SK-N-SH (cell line): ENCODE data around the gene AKAP6. TPM values are rescaled to one million over a fixed set of nuclear protein-coding genes. Genes with fewer than 3 reads are reported as not detected.
A peak's percentile ranks its signal among the peaks of the same experiment; 100 is the strongest.

Experiments
- CTCF ChIA-PET: fragments of 300-600, 350-600 bp; formaldehyde crosslinking; extraction: SDS; loops from one replicate; lab custom pipeline; 2021; lab: Yijun Ruan, JAX
- POLR2A ChIA-PET: fragments of 350-600 bp; sonication (Branson Sonifier 250); formaldehyde crosslinking; extraction: SDS; loops from one replicate; lab custom pipeline; 2020; ENCODE audit warnings: antibody characterized with exemption, inconsistent platforms; lab: Yijun Ruan, JAX
- DNase-seq: peaks from one replicate; pipeline ENCODE4 v3.0.0; 2012
- H2AFZ ChIP-seq: fragments of 200-600 bp; sonication (generic); 2 replicates; pipeline ENCODE4 v1.8.1; 2016; ENCODE audit warnings: antibody characterized with exemption, mild to moderate bottlenecking, low read depth
- H3F3A ChIP-seq: fragments of 200-600 bp; sonication (generic); replicated peaks from 2 replicates; pipeline ENCODE3; 2016; ENCODE audit warnings: antibody characterized with exemption, mild to moderate bottlenecking; ENCODE audit not compliant: insufficient read depth
- H3K27ac ChIP-seq, 2 experiments: fragments of 200-500 bp in 1 of 2; fragments of 200-600 bp in 1 of 2; sonication (Bioruptor generic) in 1 of 2; sonication (generic), shearing (Covaris generic) in 1 of 2; 2 replicates each; pipeline versions ENCODE4 v1.5.1 to v1.6.1; 2014 to 2016; ENCODE audit warnings: low read depth in 2 of 2, inconsistent platforms in 1 of 2, low read length in 1 of 2, mild to moderate bottlenecking in 1 of 2, mixed read lengths in 1 of 2
- H3K27me3 ChIP-seq: fragments of 200-600 bp; sonication (generic), shearing (Covaris generic); 2 replicates; pipeline ENCODE4 v1.6.1; 2016; ENCODE audit warnings: mixed run types; ENCODE audit not compliant: insufficient read depth
- H3K36me3 ChIP-seq, 2 experiments: fragments of 200-500 bp in 1 of 2; fragments of 200-600 bp in 1 of 2; sonication (Bioruptor generic) in 1 of 2; sonication (generic) in 1 of 2; replicated peaks in 1 of 2; 2 replicates each; pipeline versions ENCODE3 to v1.5.1; 2014 to 2016; ENCODE audit warnings: low read length in 1 of 2, mild to moderate bottlenecking in 1 of 2; ENCODE audit not compliant: insufficient read depth in 2 of 2, control insufficient read depth in 1 of 2
- H3K4me1 ChIP-seq, 2 experiments: fragments of 200-500 bp in 1 of 2; fragments of 200-600 bp in 1 of 2; sonication (Bioruptor generic) in 1 of 2; sonication (generic), shearing (Covaris generic) in 1 of 2; 2 replicates each; pipeline versions ENCODE4 v1.5.1 to v1.6.1; 2014 to 2016; ENCODE audit warnings: low read depth in 1 of 2, low read length in 1 of 2, mixed run types in 1 of 2; ENCODE audit not compliant: insufficient read depth in 2 of 2, control insufficient read depth in 1 of 2
- H3K4me2 ChIP-seq: fragments of 200-600 bp; sonication (generic), shearing (Covaris generic); 2 replicates; pipeline ENCODE4 v1.6.1; 2017; ENCODE audit warnings: mixed run types
- H3K4me3 ChIP-seq, 2 experiments: fragments of 200-500 bp in 1 of 2; fragments of 200-600 bp in 1 of 2; sonication (Bioruptor generic) in 1 of 2; sonication (generic), shearing (Covaris generic) in 1 of 2; 2 replicates each; pipeline versions ENCODE4 v1.5.1 to v1.8.1; 2014 to 2016; ENCODE audit warnings: low read depth in 2 of 2, inconsistent platforms in 1 of 2, low read length in 1 of 2, mild to moderate bottlenecking in 1 of 2, mixed read lengths in 1 of 2, moderate library complexity in 1 of 2
- H3K79me2 ChIP-seq: fragments of 200-600 bp; sonication (generic); 2 replicates; pipeline ENCODE4 v1.8.1; 2017; ENCODE audit warnings: mild to moderate bottlenecking; ENCODE audit not compliant: insufficient read depth
- H3K9ac ChIP-seq: fragments of 200-600 bp; sonication (generic); 2 replicates; pipeline ENCODE4 v1.6.1; 2017; ENCODE audit warnings: mixed run types
- H3K9me2 ChIP-seq: fragments of 200-600 bp; sonication (generic); 2 replicates; pipeline ENCODE4 v1.6.1; 2017; ENCODE audit warnings: mixed run types
- H3K9me3 ChIP-seq: fragments of 200-600 bp; sonication (generic); 2 replicates; pipeline ENCODE4 v1.6.1; 2017; ENCODE audit warnings: mixed run types, mild to moderate bottlenecking, moderate library complexity
- H4K20me1 ChIP-seq: fragments of 200-600 bp; sonication (generic); 2 replicates; pipeline ENCODE4 v1.6.1; 2017; ENCODE audit warnings: mild to moderate bottlenecking, mixed run types; ENCODE audit not compliant: insufficient read depth
- ELF1 ChIP-seq: IDR thresholded peaks from 2 replicates; pipeline ENCODE4 v1.4.0; 2012
- FOSL2 ChIP-seq: IDR thresholded peaks from 2 replicates; pipeline ENCODE4 v1.4.0; 2012; ENCODE audit warnings: low read depth, mild to moderate bottlenecking, moderate library complexity, borderline replicate concordance
- JUND ChIP-seq: IDR thresholded peaks from 2 replicates; pipeline ENCODE4 v1.4.0; 2012
- POLR2AphosphoS5 ChIP-seq: IDR thresholded peaks from 2 replicates; pipeline ENCODE4 v1.6.1; 2012; ENCODE audit warnings: low read depth, low read length
- RFX5 ChIP-seq: IDR thresholded peaks from 2 replicates; pipeline ENCODE4 v1.6.1; 2012; ENCODE audit warnings: mild to moderate bottlenecking, improper control_type of control experiment, low read length
- RXRA ChIP-seq: IDR thresholded peaks from 2 replicates; pipeline ENCODE4 v1.4.0; 2012; ENCODE audit warnings: low read depth, mild to moderate bottlenecking, borderline replicate concordance
- SIN3A ChIP-seq: IDR thresholded peaks from 2 replicates; pipeline ENCODE4 v1.6.1; 2012; ENCODE audit warnings: low read depth, mild to moderate bottlenecking, low read length, moderate library complexity, borderline replicate concordance
- SMC3 ChIP-seq: IDR thresholded peaks from 2 replicates; pipeline ENCODE4 v1.6.1; 2012; ENCODE audit warnings: low read depth, low read length, improper control_type of control experiment
- TCF12 ChIP-seq: IDR thresholded peaks from 2 replicates; pipeline ENCODE4 v1.4.0; 2012
- YY1 ChIP-seq: IDR thresholded peaks from 2 replicates; pipeline ENCODE4 v1.4.0; 2012; ENCODE audit warnings: low read depth, mild to moderate bottlenecking
- WGBS: methylation state at CpG from one replicate; pipeline ENCODE4 v1.1.6; 2017; ENCODE audit warnings: low lambda C conversion rate; 5-methylcytosine and 5-hydroxymethylcytosine counted together
- polyA plus RNA-seq, 3 experiments: library from polyadenylated mRNA; depleted of rRNA; stranded (reverse); fragments of >200 nt; gene quantifications; 2 replicates each; pipeline ENCODE4 v1.2.3, GENCODE V29; 2012
- TF ChIP-seq, protein P1 (sequence below): IDR thresholded peaks from 2 replicates; pipeline ENCODE4 v1.4.0; 2012; ENCODE audit warnings: low read depth, borderline replicate concordance
- TF ChIP-seq, protein P2 (sequence below): fragments of 150-350 bp; IDR thresholded peaks from 2 replicates; pipeline ENCODE4 v1.6.1; 2016; ENCODE audit warnings: mild to moderate bottlenecking, low read depth, low read length
- TF ChIP-seq, protein P3 (sequence below): IDR thresholded peaks from 2 replicates; pipeline ENCODE4; 2012

AKAP6 gene
- polyA plus RNA-seq, 1 of the 3 experiments (the other 2 are of a cell fraction) = 1.7 TPM

DNA sequence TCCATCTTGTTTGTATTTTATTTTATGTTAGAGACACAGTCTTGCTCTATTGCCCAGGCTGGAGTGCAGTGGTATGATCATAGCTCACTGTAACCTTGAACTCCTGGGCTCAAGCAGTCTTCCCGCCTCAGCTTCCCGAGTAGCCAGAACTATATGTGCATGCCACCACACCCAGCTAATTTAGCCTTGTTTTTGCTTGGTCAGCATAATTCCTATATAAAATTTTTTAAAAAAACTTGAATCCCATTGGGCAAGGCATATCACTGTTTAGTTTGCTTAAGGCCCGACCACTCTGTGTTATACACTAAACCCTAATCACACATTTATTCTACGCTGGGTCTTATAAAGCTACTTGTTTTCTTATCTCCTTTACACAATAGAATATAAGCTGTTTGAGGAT, 266.4 kb downstream of the AKAP6 start:
- no peaks in the 10 kb centered on the region for H3K79me2 ChIP-seq
- peak overlapping the region; percentile 89 to 98; a peak in 3 of 4 replicates for H3K27ac ChIP-seq
- peak overlapping the region; percentile 52; the same call in 1 of the 2 replicates for H3K9ac ChIP-seq
- CTCF ChIA-PET = interaction anchor here (1.2 kb wide), 1 partner anchor 27 kb away, joined by 3 read pairs; no protein-coding TSS in a partner anchor
- no peaks in the 10 kb centered on the region for H4K20me1 ChIP-seq
- 87% methylated on average over 4 of the region's 4 CpGs for WGBS
- peaks cover 11 to 48% of the 10 kb centered on the region in 2 experiments for H3K4me1 ChIP-seq
- H3F3A ChIP-seq = peaks cover 55% of the 10 kb centered on the region
- no peaks in the 10 kb centered on the region for H3K9me3 ChIP-seq
- H3K36me3 ChIP-seq = peaks cover 2% of the 10 kb centered on the region in 2 experiments
- DNase-seq = no peak
- POLR2A ChIA-PET = no interaction called here
- H2AFZ ChIP-seq = no peak overlapping the region
- no peak overlapping the region for H3K4me3 ChIP-seq
- H3K27me3 ChIP-seq = no peaks in the 10 kb centered on the region
- H3K9me2 ChIP-seq = no peaks in the 10 kb centered on the region
- peak overlapping the region; percentile 59 for H3K4me2 ChIP-seq
- TF ChIP-seq SMC3 = no peak
- TF ChIP-seq, all 33 proteins: peak for 0

DNA sequence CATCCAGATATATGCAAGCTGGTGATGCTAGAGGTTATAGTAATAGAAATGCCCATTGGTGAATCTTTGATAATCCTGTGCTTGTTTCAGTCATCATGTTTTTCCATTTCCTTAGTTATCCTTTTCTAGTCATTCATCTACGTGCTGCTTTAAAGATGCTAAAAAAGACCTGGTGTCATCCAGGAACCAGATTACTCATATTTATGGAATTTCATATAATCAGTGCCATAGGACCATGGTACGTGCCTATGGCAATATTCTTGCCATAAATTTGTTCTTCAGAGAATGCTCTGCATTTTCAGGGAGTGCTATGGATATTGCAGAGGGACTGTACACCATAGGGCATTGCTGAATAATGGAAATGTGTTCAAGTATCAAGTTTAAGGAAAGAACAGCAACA, 267.3 kb downstream of the AKAP6 start:
- Histone ChIP-seq H3K9ac (no peak overlapping the region), H3K27ac (peak overlapping the region; percentile 89 to 98; a peak in 3 of 4 replicates), H3K79me2 (no peaks in the 10 kb centered on the region), H3K27me3 (no peaks in the 10 kb centered on the region), H3K36me3 (peaks cover 5 to 8% of the 10 kb centered on the region in 2 experiments), H4K20me1 (no peaks in the 10 kb centered on the region), H2AFZ (no peak overlapping the region), H3K9me2 (no peaks in the 10 kb centered on the region), H3K4me2 (no peak overlapping the region), H3K9me3 (no peaks in the 10 kb centered on the region), H3K4me1 (peaks cover 9 to 50% of the 10 kb centered on the region in 2 experiments), H3F3A (peaks cover 55% of the 10 kb centered on the region), H3K4me3 (no peak overlapping the region)
- TF ChIP-seq ELF1 (no peak), TCF12 (peak; percentile 21; the same call in 1 of the 2 replicates)
- TF ChIP-seq, protein P1, sequence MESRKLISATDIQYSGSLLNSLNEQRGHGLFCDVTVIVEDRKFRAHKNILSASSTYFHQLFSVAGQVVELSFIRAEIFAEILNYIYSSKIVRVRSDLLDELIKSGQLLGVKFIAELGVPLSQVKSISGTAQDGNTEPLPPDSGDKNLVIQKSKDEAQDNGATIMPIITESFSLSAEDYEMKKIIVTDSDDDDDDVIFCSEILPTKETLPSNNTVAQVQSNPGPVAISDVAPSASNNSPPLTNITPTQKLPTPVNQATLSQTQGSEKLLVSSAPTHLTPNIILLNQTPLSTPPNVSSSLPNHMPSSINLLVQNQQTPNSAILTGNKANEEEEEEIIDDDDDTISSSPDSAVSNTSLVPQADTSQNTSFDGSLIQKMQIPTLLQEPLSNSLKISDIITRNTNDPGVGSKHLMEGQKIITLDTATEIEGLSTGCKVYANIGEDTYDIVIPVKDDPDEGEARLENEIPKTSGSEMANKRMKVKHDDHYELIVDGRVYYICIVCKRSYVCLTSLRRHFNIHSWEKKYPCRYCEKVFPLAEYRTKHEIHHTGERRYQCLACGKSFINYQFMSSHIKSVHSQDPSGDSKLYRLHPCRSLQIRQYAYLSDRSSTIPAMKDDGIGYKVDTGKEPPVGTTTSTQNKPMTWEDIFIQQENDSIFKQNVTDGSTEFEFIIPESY = no peak
- CTCF ChIA-PET = interaction anchor here (1.0 to 1.3 kb wide), 3 partner anchors 7 to 20 kb away, joined by 3 to 5 read pairs (median 3); no protein-coding TSS in a partner anchor
- POLR2A ChIA-PET = no interaction called here
- WGBS = 26% methylated on average over 2 of the region's 2 CpGs
- no peak for DNase-seq

DNA sequence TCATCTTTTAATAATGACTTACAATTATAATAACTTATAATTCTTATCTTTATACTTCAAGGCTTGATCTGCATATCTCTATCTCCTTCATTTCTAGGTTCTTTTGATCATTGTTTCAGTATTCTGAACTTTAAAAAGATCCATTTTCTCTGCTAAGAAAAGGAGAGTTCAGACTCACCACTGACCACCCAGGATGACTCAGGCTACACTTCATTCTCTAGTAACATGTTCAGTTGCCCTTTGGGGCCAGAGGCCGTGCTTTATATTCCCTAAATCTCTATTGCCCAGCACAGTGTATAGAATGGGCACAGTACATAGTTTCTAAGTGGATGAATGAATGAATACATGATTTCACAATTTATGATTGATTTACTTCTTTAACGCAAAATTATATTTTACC, 268.7 kb downstream of the AKAP6 start:
- POLR2A ChIA-PET = no interaction called here
- 84% methylated on average over 2 of the region's 2 CpGs for WGBS
- no peak for DNase-seq
- no peaks in the 10 kb centered on the region for H3K9me2 ChIP-seq
- H3K4me2 ChIP-seq = no peak overlapping the region
- H3K27me3 ChIP-seq = no peaks in the 10 kb centered on the region
- H4K20me1 ChIP-seq = no peaks in the 10 kb centered on the region
- peaks cover 9 to 43% of the 10 kb centered on the region in 2 experiments for H3K4me1 ChIP-seq
- H3K4me3 ChIP-seq = no peak overlapping the region
- peaks cover 8 to 11% of the 10 kb centered on the region in 2 experiments for H3K36me3 ChIP-seq
- peak; percentile 19; the same call in 1 of the 2 replicates for TF ChIP-seq FOSL2
- TF ChIP-seq RXRA = no peak
- TF ChIP-seq, protein P2, sequence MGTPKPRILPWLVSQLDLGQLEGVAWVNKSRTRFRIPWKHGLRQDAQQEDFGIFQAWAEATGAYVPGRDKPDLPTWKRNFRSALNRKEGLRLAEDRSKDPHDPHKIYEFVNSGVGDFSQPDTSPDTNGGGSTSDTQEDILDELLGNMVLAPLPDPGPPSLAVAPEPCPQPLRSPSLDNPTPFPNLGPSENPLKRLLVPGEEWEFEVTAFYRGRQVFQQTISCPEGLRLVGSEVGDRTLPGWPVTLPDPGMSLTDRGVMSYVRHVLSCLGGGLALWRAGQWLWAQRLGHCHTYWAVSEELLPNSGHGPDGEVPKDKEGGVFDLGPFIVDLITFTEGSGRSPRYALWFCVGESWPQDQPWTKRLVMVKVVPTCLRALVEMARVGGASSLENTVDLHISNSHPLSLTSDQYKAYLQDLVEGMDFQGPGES = no peak
- no peak for TF ChIP-seq RFX5
- TF ChIP-seq, protein P3, sequence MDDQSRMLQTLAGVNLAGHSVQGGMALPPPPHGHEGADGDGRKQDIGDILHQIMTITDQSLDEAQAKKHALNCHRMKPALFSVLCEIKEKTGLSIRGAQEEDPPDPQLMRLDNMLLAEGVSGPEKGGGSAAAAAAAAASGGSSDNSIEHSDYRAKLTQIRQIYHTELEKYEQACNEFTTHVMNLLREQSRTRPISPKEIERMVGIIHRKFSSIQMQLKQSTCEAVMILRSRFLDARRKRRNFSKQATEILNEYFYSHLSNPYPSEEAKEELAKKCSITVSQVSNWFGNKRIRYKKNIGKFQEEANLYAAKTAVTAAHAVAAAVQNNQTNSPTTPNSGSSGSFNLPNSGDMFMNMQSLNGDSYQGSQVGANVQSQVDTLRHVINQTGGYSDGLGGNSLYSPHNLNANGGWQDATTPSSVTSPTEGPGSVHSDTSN = no peak
- no peak for TF ChIP-seq YY1
- no peak for TF ChIP-seq SIN3A
- no peak for TF ChIP-seq POLR2AphosphoS5
- TF ChIP-seq JUND = peak; percentile 16; the same call in 1 of the 2 replicates
- peaks cover 45% of the 10 kb centered on the region for H3F3A ChIP-seq
- H3K9me3 ChIP-seq = no peaks in the 10 kb centered on the region
- no peak overlapping the region for H2AFZ ChIP-seq
- no peaks in the 10 kb centered on the region for H3K79me2 ChIP-seq
- peak overlapping the region in 1 of 2 experiments; percentile 98; a peak in 2 of 4 replicates for H3K27ac ChIP-seq
- no peak overlapping the region for H3K9ac ChIP-seq
- CTCF ChIA-PET = no interaction called here
